HG02973 (cell line): ENCODE results near the gene ZBTB20.
A peak's percentile ranks its signal among the peaks of the same experiment; 100 is the strongest.

Experiments used
- ATAC-seq: cut with Tn5 transposase; IDR thresholded peaks from one replicate; pipeline ENCODE4 v1.9.1; 2021; ENCODE audit warnings: moderate library complexity; ENCODE audit not compliant: unreplicated experiment

ZBTB20 gene

GRCh38 chr3:114498539-114499370 lies 648.3 kb downstream of the ZBTB20 start:
- no peak for ATAC-seq

DNA sequence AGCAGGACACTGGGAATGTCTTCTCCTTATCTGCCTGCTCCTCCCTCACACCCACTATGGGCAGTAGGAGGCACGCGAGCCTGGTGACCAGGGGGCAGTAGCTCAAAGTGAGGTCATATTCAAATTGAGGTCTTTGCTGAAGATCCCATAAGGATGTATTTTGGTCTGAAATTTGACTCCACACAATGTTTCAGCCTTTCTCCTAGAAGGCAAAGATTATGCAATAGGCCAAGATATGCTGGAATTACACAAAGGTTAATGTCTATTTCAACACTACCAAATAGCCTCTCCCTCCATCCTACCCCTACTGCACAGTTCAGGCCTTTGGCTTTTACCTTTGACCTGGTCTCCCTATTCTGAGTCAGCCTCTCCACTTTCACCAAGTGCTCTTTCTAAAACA lies 650.2 kb downstream of the ZBTB20 start:
- no peak for ATAC-seq

- ATAC-seq: no peak
Observed at GRCh38 chr3:114496466-114496865, 650.6 kb downstream of the ZBTB20 start.

DNA sequence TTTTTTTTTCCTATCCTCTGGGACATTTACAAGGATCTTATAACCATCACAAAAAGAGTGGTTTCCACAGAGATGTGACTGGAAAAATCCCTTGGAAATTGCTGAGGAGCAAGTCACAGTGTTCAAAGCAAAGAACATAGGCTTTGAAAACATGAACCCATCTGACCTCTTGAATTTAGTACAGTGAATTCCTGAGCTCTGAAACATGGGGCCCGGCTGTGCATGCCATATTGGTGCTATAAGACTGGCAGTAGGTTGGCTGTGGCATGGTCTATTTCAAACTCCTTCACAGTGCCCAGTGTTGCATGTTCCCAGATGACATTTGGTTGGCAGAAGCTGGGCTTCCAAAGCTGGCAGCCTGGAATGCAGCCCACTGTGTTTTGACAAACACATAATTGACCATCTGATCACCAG lies 651.1 kb downstream of the ZBTB20 start:
- ATAC-seq: no peak

- no peak for ATAC-seq
Observed at GRCh38 chr3:114494498-114494897, 652.6 kb downstream of the ZBTB20 start.

DNA sequence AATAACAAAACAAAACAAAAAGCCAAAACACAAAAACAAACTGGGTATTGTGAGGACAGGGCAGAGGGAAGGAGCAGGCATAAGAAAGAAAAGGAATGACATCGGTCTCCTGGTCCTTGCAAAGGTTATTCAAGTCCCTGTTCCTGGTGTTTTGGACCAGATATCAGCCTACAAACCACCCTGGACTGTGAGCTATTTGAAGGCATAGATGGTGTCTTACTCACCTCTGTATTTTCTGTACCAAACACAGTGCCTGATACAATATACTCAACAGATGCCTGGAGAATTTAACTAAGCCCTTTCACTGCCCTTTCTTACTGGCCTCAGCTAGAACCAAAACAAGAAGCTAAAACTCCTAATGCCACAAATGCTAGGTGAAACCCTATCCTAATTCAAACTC lies 656.3 kb downstream of the ZBTB20 start:
- no peak for ATAC-seq

DNA sequence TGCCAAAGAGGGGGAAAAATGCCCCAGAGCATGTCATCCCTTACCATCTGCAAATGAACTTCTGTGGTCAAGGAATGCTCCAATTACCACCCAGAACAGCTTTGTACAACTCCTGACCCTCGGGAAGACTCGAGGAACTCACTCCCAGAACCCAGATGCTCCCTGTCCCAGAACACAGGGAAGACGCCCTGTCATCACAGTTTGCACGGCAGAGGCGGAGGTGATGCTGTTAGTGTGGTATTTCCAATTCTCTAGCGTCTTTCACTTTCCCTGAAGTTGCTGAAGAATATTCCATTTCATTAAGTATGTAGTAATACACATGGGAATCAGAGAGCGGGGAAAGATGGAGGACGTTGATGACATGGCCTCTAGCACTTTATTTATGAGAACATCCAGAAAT lies 659.6 kb downstream of the ZBTB20 start:
- no peak for ATAC-seq

DNA sequence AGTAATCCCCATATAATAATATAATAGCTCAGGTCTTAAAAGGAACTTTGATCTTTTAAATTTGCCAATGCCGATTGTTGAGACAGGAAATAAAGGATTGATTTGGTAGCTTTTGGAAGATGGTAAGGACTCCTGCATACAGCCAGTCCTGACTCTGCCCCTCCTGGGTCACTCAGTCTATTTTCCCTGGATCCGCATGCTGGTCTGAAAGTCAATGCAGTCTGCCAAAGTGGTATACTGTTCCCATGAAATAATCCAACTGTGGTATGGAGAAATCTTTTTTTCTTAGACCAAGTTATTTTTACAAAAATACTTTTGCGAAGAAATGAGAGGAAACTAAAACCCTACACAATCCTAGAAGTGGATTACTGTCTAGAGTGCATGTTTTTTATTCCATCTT lies 662.2 kb downstream of the ZBTB20 start:
- ATAC-seq: no peak

GRCh38 chr3:114481113-114481512 lies 666.0 kb downstream of the ZBTB20 start:
- no peak for ATAC-seq

GRCh38 chr3:114480442-114480841 lies 666.6 kb downstream of the ZBTB20 start:
- ATAC-seq: no peak

DNA sequence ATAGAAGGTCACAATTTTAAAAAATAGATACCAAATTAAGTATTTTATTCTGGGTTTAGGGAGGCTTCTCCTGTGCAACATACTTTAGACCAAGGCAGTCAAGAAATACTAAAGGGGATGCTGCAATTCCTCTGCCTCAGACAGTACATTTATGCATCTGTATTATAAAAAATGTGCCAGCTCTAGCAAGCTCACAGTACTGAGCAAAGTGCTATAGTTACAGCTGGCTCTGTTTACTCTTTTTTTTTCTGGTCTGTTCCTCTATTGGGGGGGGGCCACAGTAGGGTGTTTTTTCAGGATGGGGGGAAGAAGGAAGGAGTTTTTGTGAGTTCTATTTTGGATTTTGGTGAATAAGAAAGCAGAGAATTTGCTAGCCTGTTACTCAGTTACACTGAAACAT lies 668.3 kb downstream of the ZBTB20 start:
- no peak for ATAC-seq

DNA sequence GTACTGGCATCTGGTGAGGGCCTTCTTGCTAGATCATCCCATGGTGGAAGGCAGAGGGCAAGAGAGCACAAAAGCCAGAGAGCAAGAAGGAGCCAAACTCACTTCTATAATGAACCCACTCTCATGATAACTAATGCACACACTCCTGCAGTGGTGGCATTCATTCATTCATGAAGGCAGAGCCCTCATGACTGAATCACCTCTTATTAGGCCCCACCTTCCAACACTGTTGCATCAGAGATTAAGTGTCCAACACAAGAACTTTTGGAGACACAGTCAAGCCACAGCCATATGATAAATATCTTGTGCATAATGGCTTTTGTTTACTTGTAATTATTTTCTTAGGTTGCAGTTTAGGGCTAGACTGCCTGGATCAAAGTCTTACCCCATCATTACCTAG lies 670.6 kb downstream of the ZBTB20 start:
- no peak for ATAC-seq

- no peak for ATAC-seq
Observed at GRCh38 chr3:114471478-114471877, 675.6 kb downstream of the ZBTB20 start.

DNA sequence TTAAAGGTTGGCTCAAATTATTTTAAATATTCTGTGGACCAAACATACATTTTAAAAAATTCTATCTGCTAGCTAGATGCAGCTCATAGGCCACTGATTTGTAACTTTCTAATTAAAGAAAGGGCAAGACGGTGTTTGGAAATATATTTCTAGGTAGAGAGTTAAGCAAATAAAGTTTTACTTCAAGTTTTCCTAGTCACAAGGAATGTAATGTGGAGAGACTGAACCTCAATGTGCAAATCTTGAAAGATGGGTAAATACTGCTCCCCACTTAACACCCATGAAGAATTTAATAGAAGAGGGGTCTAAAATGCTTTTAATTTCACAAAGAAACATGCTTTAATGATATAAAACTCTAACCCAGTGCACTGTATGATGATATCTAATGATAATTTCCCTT lies 678.0 kb downstream of the ZBTB20 start:
- no peak for ATAC-seq

DNA sequence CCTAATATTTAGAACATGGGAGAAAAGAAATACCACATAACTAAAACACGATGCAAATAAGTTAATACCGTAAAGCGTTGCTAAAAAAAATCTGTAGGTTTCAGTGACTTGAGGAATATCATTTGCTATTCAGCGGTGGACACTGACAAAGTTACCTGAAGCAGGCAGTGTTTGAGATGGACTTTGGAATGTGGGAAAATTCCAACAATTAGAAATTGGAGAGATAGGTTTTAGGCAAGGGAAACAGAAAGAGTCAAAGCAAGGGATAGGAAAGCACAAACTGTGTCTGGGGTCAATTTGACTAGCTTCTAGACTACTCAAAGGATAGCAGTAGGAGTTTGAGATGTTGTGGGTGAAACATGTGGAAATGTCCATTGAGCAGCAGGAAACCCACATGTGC lies 680.3 kb downstream of the ZBTB20 start:
- no peak for ATAC-seq

DNA sequence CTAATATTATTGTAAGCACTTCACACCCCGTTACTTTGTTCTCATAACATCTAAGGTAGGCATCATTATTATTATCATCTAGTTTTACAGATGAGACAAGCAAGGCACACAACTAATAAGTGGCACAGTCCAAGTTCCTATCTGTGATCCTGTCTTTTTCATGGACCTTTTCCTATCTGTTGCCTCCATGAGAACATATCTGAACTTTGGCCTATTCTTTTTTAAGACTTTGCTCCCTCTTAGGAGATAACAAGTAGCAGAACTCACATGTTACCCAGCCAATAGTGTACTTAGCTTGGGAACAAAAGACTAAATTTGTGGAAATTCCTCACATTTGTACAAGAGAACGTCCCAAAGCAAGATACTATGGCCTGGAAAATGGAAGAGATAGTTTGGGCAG lies 680.8 kb downstream of the ZBTB20 start:
- no peak for ATAC-seq

DNA sequence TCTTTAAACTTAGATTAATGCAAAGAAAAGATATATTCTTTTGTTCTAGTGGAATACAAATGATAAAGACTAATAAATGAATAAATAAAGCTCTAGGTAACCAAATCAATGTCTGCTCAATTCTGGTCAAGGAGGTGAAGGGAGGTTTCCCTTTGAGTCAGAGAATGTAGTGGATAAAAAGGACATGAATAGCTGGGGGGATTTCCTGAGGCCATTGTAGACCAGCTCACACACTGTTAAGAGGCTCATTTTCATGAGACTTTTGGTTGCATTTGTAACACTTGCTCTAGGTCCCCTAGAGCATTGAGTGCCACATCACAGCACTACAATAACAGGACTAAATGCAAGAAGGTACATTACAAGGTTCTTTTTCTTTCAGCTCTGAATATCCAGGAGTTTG lies 682.5 kb downstream of the ZBTB20 start:
- peak; percentile 84 for ATAC-seq

GRCh38 chr3:114462750-114463149 lies 684.3 kb downstream of the ZBTB20 start:
- no peak for ATAC-seq

- peak; percentile 42 for ATAC-seq
Observed at GRCh38 chr3:114460459-114460858, 686.6 kb downstream of the ZBTB20 start.

GRCh38 chr3:114456742-114457141 lies 690.3 kb downstream of the ZBTB20 start:
- ATAC-seq: peak; percentile 69

GRCh38 chr3:114455432-114455831 lies 691.7 kb downstream of the ZBTB20 start:
- no peak for ATAC-seq

GRCh38 chr3:114454551-114455251 lies 692.4 kb downstream of the ZBTB20 start:
- ATAC-seq: no peak
